Right lobe of liver (tissue), 4 donors: ENCODE measurements around the gene CFAP46.

Experiments
- CTCF ChIP-seq, 4 donors: fragments of 200-600 bp in 3 of 4; fragments of 450-650 bp in 1 of 4; IDR thresholded peaks; one replicate each; pipeline versions ENCODE4 v1.5.1 to v1.8.0; 2016 to 2022; ENCODE audit warnings: antibody characterized with exemption in 4 of 4, mild to moderate bottlenecking in 2 of 4
- POLR2A ChIP-seq: fragments of 450-650 bp; IDR thresholded peaks from one replicate; pipeline ENCODE4 v1.6.1; 2017; ENCODE audit warnings: antibody characterized with exemption, mild to moderate bottlenecking
- donor health status: DM: no; HTN: no; CAD: no.
- donor health status: DM: no; HTN: no; CAD: no.
- donor health status: DM: no; HTN: yes; CAD: no.

GRCh38 chr10:132959559-132959961, 17.2 kb upstream of the CFAP46 start:
- no peak for TF ChIP-seq CTCF (IDR thresholded peaks at IDR 0.05)
- no peak for TF ChIP-seq POLR2A
